Liver (tissue), 2 donors: ENCODE measurements around the gene PACS1.

Experiments
- CTCF ChIP-seq: fragments of 150-350 bp; IDR thresholded peaks from 2 replicates; pipeline ENCODE4 v1.5.1; 2017; ENCODE audit warnings: improper control_type of control experiment, low read depth, low read length; ENCODE audit not compliant: missing input control
- MAX ChIP-seq: IDR thresholded peaks from 2 replicates; pipeline ENCODE4 v1.6.1; 2016; ENCODE audit warnings: antibody characterized with exemption
- REST ChIP-seq: IDR thresholded peaks from 2 replicates; pipeline ENCODE4 v1.6.1; 2016; ENCODE audit warnings: antibody characterized with exemption, mild to moderate bottlenecking
- YY1 ChIP-seq: IDR thresholded peaks from 2 replicates; pipeline ENCODE4 v1.6.1; 2016; ENCODE audit warnings: antibody characterized with exemption, mild to moderate bottlenecking
- donor health status: healthy.

- TF ChIP-seq MAX (no peak), YY1 (no peak), CTCF (no peak), REST (no peak)
Observed at GRCh38 chr11:66118847-66119246, 48.8 kb downstream of the PACS1 start.
